ENCODE data around the gene MINK1.
A peak's percentile ranks its signal among the peaks of the same experiment; 100 is the strongest.
"Not testable (repeated sequence)": the region's sequence is repeated elsewhere in the genome, so short reads cannot be mapped to it uniquely, and the experiment has no call there.

MINK1 gene

DNA sequence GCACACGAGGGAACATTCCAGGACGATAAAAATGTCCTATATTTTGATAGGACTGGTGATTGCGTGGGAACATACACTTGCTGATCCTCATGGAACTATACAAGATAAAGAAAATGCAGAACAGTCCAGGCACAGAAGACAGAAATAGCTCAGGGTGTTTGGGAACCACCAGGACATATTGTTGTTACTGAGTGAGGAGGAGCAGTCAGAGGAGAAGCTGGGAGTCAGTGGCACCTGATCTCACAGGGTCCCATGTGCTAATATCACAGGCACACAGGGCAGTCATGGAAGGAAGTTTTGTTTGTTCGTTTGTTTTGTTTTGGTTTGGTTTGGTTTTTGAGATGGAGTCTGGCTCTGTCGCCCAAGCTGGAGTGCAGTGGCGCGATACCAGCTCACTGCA lies 20.4 kb upstream of the MINK1 start:
- no peak for DNase-seq

DNA sequence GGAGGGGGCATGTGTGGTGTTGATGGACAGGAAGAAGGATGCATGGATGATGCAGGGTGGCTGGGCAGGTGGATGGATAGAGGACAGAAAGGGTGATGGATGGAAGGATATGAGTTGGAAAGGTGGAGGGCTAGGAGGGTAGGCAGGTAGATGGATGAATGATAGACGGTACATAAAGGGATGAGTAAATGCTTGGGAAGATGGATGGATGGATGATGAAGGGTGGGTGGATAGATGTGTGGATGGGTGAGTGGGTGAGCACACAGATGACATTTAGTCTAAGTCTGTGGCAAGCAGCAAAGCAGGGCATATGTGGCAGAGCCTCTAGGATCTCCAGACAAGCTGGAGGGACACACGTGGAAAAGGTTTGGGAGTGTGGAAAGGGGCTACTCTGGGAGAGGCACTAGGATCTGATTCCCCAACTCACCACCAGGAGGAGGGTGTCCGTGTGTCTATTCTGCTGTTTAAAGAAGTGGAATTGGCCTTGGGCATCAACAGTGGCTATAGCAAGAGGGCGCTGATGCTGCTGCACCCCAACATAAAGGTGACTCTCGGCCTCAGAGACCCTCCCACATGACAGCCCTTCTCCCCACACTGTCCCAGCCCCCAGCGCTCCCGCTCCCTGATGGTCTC lies 18.0 kb upstream of the MINK1 start:
- no peak for DNase-seq

DNA sequence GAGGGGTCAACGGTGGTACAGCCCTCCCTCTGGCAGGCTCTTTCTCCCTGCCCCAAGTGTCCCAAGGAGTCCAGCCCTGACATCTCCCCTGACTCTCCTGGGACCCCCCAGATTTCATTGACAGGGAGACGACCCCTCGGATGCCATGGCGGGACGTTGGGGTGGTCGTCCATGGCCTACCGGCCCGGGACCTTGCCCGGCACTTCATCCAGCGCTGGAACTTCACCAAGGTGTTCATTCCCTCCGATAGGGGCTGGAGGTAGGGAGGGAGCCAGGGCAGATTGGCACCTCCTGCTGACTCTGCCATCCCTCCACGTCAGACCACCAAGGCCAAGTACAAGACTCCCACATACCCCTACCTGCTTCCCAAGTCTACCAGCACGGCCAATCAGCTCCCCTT lies 16.3 kb upstream of the MINK1 start:
- no peak for DNase-seq

DNA sequence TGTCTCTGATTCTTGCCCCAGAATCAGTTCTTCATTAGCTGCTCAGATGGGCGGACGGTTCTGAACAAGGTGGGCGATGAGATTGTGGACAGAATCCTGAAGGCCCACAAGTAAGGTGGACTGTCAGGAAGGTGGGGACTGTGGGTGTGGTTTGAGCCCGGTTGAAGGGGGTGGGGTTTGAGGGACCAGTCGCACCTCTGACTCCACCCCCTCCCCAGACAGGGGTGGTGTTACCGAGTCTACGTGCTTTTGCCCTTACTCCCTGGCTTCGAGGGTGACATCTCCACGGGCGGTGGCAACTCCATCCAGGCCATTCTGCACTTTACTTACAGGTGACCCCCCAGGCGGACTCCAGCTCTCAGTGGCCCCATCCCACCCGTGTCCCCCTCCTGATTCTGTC lies 14.9 kb upstream of the MINK1 start:
- DNase-seq, result no peak

DNA sequence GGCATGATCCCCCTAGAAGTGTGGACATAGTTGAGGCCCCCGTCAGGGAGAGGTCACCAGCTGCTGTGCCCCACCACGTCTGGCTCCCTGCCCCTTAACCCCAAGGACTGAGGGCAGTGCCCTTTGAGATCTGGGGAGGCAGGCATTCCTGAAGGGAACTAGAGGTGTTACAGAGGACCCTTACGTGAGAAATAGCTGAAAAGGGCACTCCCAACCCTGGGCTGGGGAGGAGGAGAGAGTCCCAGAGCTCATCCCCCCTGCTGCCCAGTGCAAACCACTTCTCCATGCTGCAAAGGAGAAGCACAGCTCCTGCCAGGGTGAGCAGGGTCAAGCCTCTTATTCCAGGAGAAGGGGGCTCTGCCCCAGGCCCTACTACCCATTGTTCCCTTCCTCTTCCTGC lies 10.3 kb upstream of the MINK1 start:
- DNase-seq, result no peak

DNA sequence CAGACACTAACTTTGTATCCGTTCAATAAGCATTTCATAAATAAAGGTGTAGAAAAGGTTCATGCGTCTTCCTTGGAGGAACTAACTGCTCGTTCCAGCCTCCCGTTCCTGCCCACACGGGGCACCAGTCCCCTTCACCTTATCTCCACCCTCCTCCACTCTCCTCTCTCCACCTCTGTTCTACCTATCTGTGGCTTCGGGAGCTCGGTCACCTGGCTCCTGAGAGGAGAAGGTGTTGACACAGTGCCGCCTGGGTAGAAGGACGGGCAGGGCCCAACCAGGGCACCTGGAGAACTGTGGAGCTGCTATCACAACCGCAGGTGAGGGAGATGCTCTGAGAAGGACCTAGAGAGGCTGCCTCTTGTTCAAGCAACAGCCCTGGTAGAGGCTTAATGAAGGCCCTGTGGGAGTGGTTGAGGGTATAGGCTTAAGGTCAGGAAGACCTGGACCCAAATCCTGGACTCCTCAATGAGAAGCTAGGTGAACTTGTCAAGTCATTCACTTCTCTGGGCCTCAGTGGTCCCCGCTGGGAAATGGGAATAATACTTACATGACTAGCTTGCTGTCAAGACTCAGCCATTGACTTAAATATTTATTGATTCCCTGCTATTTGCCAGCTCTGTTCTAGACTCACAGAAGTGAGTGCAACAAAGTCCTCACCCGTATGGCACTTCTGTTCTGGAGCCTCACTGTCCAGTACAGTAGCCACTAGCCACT lies 9.6 kb upstream of the MINK1 start:
- no peak for DNase-seq

DNA sequence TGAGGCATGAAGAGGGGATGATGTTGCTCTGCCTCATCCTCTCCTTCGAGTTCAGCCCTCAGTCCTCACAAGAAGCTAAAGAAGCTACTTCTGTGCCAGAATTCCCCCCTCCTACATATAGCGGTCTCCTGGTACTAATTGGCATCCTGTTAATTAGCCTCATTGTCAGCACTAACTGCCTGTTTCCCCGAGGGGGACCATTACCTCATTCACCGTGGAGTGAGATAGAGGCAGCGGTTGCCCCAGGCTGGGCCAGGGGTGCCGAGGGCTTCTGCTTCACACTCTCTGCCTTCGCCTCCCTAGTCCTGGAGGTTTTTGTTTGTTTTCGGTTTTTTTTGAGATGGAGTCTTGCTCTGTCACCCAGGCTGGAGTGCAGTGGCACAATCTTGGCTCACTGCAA lies 5.7 kb upstream of the MINK1 start:
- no peak for DNase-seq

DNA sequence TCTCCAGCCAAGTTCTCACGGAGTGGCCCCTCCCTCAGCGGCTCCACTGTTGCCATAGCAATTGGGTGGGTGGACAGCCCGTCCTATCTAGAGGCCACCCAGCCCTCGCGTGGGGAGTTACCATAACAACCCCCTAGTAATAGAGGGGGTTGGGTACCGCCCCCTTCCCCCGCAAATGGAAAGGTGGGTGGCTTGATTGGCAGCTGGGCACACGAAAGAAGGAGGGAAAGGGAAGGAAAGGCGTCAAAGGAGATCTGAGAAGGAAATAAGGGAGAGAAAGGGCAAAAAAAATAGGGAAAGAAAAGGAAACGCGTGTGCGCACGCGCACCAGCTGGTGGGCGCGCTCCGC lies 337 bp upstream of the MINK1 start:
- DNase-seq, result not testable (repeated sequence)

DNA sequence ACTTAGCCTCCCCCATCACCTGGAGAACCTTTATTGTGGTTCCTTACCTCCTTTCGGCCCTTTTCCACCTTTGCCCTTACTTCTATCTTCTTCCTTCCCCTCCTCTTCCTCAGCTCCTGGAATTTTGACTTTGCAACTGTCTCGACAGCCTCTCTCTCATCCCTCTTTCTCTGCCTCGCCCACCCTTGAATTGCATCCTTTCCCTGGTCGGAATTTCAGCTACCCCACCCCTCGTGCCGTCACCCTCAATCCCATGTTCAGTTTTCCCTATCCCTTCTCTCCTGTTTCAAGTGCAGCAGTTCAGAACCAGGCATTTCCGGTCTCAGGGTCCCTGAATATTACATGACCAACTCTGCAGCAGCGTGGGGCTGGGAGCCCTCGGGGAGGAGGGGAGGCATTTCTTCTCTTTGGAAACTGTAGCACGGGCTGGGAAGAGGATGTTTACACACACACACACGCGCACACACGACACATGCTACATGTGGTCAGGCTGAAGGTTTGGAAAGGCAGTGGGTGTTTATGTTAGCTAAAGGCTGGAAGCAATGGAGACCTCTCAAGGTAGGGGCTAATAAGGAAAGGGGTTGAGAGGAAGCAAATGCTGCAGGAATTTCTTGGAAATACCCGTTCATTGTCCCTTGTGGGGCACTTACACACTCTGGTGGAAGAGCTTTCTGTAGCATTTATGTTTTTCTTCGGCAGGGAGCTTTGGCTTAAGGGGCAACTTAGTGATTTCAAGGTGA lies 971 bp downstream of the MINK1 start:
- peak; percentile 28 to 31 for DNase-seq

DNA sequence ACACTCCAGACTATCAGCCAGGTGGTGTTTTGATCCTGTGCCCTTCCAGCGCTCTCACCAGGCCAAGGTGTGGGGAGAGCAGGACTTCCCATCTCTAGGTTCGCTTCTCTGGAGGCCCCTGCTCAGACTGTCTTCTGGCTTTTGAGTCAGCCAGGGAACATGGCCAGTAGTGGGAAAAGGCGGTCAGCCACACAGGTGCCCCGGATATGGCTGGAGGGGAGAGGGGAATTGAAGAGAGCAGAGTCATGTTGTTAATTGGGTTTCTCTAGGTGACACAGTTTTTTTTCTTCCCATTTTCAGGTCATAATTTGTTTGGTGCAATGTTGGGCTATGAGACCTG lies 1.5 kb downstream of the MINK1 start:
- DNase-seq, result no peak

DNA sequence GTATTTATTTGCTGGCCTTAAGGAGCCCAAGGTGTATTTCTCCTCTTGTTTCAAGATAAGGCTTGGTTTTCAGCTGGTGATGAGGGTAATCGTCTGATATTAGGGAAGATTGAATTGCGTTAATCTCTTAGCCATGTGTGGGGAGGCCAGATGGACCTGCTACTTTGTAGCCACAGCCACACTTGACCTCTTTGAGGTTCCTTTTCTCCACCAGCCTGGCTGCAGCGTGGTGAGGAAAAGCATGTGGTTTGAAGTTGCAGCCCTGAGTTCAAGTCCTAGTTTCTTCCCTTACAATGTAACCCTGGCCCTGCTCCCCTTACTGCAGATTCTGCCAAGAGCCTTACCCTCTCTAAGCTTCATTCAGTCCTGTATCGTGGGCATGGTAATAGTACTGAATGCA lies 3.1 kb downstream of the MINK1 start:
- DNase-seq, result no peak

DNA sequence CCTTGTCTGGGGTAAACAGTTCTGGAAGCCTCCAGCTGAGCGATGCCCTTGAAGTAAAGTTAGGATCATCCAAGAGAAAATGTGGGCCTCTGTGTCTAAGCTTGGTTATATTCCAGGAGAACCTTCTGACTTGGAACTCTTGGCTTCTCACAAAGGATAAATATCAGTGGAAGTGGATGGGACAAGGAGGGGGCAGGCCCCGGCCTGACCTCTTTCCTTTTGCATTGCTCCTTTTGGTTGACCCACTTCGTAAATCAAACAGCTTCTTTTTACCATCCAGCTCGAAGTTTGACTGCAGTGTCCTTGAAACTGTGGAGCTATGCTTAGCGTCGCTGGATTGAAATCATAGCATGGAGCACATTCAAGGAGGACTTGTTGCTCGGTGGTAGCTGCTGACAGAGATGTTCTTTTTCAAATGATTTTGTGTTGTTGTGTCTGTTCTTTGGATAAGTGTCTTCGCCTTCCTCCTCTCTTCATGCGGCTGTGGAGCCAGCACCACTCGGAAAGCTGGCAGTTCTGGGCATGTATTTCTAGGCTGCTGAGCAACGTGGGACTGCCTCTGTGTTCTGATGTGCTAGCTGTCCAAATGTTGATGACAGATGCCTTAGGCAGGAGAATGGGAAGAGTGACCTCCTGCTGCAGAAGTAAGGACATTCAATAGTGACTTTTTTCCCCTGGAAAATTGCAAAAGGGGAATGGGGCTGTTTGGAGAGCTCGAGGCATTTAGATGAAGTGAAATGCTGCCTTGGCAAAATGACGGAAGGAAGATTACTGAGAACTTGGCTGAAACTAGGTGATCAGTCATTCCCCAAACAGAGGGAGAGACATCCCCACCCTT lies 4.5 kb downstream of the MINK1 start:
- no peak for DNase-seq

DNA sequence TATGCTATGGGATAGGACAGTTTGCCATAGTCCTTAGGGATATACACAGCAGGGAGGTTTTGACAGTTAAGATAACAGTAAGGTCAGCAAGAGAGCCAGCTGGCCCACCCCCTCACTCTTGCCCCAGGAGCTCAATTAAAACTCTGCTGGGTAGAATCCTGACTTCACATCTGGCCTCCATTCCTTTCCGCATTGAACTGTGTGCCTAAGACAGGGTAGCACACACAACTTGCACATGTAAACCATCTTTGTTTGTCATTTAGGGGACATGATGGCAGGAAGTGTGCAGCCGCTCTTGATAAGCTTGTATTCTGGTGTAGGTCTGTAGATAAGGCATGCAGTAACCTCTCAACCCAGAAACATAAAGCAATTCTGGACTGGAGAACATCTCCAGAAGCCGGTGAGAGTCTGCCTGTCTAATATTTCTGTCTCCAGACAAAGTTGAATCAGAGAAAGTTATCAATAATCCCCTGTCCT lies 5.2 kb downstream of the MINK1 start:
- DNase-seq, result no peak

DNA sequence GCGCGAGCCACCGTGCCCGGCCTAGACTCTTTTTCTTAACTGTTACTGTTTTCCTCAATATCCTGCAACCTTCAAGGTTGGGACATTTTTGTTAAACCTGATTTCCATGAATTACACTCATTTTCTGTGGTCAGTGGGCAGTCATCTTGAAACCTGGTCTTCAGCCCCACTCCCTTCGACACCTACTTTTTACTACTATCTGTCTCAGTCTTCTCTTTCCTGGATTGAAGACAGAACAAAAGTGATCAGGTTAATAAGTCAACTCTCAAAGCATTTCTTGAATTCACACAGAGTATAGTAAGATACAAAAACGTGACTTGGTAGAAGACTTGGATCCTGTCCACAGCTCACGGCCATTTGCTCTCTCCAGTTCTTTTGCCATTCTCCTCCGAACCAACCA lies 6.1 kb downstream of the MINK1 start:
- no peak for DNase-seq

DNA sequence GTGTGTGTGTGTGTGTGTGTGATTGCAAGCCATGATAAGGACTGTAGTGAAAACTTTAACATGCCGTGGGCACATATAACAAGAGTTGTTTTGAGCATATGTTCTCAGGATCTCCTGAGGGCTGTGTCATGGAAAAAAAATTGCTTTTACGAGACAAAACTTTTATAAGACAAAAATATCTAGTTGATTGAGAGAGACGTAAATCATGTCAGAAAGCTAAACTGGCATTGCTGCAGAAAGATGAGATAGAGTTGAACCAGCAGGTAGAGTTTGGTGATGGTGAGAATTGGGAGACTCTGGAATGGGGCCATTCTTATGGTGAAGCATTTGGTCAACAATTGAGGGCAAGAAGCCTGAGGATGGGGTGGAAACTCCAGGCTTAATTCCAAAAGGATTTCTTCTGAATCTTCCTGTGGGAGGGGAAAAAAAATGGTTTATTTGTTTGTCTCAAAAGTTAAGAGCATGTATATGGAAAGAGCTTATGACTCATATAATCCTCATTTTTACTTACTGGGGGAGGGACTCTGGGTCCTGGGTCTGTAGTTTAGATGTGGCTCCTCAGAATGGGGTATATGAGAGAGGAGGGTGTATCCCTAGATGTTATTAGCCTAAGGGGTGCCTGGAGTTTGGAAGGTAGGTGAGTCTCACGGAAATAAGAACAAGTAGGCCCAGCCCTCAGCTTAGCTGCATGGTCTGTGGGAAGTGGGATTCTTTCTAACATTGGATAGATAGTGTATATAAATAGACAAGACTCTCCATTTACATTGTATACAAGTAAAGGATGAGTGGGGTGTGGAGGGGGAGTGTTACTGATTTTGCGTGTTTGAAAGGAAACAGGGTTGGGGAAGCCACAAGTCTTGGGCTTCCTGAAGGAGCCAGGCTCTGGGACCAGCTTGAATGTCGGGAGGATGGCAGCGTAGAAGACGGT lies 7.1 kb downstream of the MINK1 start:
- DNase-seq, result no peak

DNA sequence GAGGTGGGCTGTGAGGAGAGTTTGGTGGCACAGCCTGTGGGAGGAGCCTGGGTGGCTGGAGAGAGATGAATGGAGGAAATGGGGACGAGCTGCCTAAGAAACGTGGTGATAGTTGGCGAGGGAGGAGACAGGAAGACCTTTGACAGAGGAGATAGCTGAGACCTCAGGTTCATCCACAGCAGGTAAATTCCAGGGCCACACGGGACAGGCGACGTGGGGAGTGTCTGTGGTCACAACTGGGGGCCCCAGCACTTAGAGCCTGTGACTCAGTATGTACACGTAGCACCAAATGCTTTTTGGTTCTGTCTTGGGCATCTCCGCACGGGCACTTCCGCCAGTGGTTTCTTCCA lies 7.7 kb downstream of the MINK1 start:
- peak in 1 of 2 experiments; percentile 40 for DNase-seq

DNA sequence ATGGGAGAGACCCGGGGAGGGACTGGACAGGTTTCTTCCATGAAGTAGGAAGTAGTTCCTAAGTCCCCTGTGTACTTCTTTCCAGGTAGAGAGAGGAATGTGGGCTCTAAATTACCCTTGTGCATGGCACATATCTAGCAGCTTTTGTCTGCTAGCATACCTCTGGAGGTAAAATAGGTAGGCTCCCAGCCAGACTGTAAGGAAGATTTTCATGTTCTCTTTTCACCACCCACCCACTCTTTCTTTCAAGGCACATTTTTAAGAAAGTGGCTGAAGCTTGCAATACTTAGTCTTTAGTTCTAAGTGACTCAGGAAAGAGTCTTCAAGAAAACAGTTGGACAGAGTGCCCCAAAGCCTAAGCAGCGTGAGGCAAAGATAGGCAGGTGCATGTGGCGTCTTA lies 9.2 kb downstream of the MINK1 start:
- no peak for DNase-seq

DNA sequence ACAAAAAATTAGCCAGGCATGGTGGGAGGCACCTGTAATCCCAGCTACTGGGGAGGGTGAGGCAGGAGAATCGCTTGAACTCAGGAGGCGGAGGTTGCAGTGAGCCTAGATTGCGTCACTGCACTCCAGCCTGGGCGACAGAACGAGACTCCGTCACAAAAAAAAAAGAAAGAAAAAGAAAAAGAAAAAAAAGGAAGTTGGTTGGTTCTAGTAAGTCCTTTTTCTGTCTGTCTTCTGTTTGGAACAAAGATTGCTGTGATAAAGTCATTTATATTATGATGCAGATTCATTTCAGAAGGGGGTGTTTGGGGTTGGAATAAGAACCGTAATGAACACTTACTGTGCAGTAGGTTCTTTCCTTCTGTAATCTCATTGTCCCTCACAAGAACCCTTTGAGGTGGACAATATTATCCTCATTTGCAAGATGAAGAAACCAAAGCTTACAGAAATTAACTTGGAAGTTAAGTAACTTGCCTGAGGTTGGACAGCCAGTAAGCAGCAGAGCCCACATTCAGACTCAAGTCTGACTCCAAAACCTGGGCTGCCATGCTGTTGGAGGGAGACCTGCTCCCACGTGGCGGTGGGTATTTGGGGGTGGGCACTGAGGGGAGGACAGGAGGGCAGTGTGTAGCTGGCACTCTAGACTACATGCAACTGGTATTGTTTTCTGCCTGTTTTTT lies 10.3 kb downstream of the MINK1 start:
- DNase-seq, result no peak

DNA sequence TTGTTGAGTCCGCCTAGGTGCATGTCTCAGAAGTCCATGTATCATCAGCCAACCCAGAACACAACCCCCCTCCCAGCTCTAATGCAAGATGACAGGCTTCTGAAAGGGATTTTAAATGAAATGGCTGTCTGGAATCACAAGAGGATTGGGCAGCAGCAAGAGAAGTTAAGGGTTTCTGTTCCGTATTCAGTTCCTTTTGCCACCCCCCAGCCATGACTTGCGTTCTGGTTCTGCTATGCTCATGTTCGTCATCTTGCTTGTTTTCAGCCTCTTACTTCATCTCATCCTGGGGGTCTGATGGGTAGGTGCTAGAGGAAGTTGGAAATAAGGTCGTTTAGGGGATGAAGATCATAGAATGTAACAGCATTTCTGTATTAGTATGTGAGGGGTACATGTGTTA lies 12.0 kb downstream of the MINK1 start:
- no peak for DNase-seq

DNA sequence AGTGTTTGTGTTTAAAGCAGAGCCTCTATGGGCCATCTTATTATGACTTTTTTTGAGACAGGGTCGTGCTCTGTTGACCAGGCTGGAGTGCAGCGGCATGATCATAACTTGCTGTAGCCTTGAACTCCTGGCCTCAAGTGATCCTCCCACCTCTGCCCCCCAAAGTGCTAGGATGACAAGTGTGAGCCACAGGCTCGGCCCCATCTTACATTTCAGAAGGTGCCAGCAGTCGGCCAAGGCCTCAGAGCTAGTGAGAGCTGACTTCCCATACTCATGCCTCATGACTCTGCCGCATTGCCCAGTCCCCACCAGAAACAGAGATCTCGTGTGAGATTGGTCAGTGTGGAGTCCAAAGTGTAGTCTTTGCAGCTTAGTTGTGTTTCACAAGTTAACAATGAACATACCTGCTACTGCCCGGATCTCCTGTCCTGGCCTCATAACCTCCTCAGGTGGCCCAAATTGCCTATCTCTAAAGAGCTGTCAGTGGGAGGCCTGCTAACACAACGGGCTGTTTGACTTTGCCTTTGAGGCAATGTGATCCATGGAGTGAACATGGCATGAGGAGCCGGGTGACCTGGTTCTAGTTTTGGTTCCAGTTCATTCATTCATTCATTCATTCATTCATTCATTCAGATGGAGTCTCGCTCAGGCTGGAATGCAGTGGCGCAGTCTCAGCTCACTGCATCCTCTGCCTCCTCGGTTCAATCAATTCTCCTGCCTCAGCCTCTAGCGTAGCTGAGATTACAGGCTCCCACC lies 13.7 kb downstream of the MINK1 start:
- no peak for DNase-seq

DNA sequence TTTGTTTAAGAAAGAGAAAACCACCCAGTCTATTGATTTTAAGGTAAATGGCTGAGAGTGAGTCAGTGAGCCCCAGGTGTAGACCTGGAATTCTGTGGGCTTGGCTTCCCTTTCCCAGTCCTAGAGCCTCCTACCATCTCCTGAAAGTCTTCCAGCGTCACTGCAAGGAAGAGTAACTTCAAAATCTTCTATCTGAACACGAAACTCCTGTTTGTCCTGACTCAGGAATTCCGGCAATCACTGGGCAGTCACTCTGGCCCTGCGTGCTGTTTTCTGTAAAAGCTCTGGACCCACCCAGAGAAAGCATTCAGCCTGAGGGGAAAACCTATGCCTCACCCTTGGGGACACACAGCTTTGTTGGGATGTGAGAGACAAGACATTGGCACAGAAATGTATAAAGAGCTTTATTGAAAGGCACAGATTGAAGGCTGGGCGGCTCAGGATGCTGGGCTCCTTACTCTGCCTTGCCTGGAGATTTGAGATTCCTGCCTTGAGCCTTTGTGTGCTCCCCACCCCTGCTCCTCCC lies 15.9 kb downstream of the MINK1 start:
- no peak for DNase-seq

Data from activated T-cell treated with anti-CD3 and anti-CD28 coated beads, Interleukin-2, amount 50 U/mL, for 48 hours (primary cell).